ENCODE data around the gene LRRN2. TPM values are rescaled to one million over a fixed set of nuclear protein-coding genes. Genes with fewer than 3 reads are reported as not detected.

Gene LRRN2
- total and polyA plus RNA-seq, 9 of the 15 experiments (the other 6 are each of a cell fraction or from before 2014, with no cell fraction given), result 0.05 TPM; not detected in 8

DNA sequence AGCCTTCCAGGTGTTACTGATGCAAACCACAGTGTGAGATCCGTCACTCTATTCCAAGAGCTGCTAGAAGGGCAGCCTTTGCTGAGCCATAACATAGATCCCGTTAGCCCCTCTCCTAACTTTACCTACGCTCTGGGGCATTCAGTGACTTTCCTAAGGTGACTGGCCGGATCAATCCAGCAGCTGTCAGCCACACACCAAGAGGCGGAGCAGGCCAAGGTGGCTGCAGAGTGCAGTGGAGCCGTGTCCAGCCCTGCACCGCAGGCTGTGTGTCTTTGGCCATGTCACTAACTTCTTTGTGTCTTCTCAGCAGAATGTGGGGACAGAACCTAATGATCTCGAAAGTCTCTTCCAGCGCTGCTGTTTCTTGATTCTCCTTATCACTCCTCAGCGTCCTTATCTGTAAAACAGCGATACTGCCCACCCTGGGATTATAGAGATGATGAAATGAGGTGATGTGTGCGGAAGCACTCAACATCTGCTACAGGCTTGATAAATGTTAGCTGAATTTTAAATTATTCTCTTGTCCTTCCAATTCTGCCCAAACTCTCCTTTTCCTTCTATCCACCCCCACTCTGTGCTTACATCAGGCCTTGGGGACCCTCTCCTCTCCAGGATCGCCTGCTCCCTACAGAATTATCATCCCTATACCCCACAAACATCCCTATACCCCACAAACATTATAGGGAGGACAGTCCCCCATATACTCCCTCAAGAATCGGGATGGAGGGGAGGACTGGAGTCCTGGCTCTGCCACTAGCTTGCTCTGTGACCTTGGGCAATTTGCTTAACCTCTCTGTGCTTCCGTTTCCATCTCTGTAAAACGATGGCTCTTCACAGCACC is 25.8 kb upstream of the LRRN2 start (continued):
- TF ChIP-seq, protein P1, sequence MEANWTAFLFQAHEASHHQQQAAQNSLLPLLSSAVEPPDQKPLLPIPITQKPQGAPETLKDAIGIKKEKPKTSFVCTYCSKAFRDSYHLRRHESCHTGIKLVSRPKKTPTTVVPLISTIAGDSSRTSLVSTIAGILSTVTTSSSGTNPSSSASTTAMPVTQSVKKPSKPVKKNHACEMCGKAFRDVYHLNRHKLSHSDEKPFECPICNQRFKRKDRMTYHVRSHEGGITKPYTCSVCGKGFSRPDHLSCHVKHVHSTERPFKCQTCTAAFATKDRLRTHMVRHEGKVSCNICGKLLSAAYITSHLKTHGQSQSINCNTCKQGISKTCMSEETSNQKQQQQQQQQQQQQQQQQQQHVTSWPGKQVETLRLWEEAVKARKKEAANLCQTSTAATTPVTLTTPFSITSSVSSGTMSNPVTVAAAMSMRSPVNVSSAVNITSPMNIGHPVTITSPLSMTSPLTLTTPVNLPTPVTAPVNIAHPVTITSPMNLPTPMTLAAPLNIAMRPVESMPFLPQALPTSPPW (CRISPR knock-in tag; IDR thresholded peaks at IDR 0.05), result peak; percentile 15; the same call in 1 of the 2 replicates
- no peak; the same call in none of the 2 replicates for TF ChIP-seq TARDBP (IDR thresholded peaks at IDR 0.05)
- TF ChIP-seq POLR2G (IDR thresholded peaks at IDR 0.05; ENCODE audit: low read depth, low read length), result peak; percentile 65
- TF ChIP-seq, protein P2, sequence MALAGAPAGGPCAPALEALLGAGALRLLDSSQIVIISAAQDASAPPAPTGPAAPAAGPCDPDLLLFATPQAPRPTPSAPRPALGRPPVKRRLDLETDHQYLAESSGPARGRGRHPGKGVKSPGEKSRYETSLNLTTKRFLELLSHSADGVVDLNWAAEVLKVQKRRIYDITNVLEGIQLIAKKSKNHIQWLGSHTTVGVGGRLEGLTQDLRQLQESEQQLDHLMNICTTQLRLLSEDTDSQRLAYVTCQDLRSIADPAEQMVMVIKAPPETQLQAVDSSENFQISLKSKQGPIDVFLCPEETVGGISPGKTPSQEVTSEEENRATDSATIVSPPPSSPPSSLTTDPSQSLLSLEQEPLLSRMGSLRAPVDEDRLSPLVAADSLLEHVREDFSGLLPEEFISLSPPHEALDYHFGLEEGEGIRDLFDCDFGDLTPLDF (CRISPR knock-in tag; IDR thresholded peaks at IDR 0.05), result peak; percentile 48; the same call in 1 of the 2 replicates
- TF ChIP-seq, protein P3, sequence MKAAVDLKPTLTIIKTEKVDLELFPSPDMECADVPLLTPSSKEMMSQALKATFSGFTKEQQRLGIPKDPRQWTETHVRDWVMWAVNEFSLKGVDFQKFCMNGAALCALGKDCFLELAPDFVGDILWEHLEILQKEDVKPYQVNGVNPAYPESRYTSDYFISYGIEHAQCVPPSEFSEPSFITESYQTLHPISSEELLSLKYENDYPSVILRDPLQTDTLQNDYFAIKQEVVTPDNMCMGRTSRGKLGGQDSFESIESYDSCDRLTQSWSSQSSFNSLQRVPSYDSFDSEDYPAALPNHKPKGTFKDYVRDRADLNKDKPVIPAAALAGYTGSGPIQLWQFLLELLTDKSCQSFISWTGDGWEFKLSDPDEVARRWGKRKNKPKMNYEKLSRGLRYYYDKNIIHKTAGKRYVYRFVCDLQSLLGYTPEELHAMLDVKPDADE (conservative IDR thresholded peaks at IDR 0.05; ENCODE audit: control insufficient read depth, low read depth, low read length), result no peak
- TF ChIP-seq, protein P4, sequence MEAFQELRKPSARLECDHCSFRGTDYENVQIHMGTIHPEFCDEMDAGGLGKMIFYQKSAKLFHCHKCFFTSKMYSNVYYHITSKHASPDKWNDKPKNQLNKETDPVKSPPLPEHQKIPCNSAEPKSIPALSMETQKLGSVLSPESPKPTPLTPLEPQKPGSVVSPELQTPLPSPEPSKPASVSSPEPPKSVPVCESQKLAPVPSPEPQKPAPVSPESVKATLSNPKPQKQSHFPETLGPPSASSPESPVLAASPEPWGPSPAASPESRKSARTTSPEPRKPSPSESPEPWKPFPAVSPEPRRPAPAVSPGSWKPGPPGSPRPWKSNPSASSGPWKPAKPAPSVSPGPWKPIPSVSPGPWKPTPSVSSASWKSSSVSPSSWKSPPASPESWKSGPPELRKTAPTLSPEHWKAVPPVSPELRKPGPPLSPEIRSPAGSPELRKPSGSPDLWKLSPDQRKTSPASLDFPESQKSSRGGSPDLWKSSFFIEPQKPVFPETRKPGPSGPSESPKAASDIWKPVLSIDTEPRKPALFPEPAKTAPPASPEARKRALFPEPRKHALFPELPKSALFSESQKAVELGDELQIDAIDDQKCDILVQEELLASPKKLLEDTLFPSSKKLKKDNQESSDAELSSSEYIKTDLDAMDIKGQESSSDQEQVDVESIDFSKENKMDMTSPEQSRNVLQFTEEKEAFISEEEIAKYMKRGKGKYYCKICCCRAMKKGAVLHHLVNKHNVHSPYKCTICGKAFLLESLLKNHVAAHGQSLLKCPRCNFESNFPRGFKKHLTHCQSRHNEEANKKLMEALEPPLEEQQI (IDR thresholded peaks at IDR 0.05), result peak; percentile 74; the same call in 1 of the 2 replicates
- TF ChIP-seq SAFB (IDR thresholded peaks at IDR 0.05; ENCODE audit: borderline replicate concordance, low read depth, low read length), result no peak
- 0 out of 2 replicates have a peak, but pooled peaks have one; percentile 60 for TF ChIP-seq ZBTB1 (CRISPR knock-in tag; IDR thresholded peaks at IDR 0.05; ENCODE audit: borderline replicate concordance, low read depth)
- TF ChIP-seq KDM4B (IDR thresholded peaks at IDR 0.05; ENCODE audit: borderline replicate concordance in 2 of 2, low read depth in 1 of 2), result no peak
- peak; percentile 79 for TF ChIP-seq RBFOX2 (IDR thresholded peaks at IDR 0.05; ENCODE audit: low read depth, low read length)
- TF ChIP-seq MTA1 (IDR thresholded peaks at IDR 0.05; ENCODE audit: borderline replicate concordance), result peak; percentile 94
- peak; percentile 89 for TF ChIP-seq EP400 (IDR thresholded peaks at IDR 0.05)
- TF ChIP-seq CREB1 (IDR thresholded peaks at IDR 0.05), result peak; percentile 69
- peak; percentile 46; the same call in 1 of the 2 replicates for TF ChIP-seq CREB1 (CRISPR knock-in tag; IDR thresholded peaks at IDR 0.05)
- no peak for TF ChIP-seq YY1 (IDR thresholded peaks at IDR 0.05; ENCODE audit: borderline replicate concordance in 1 of 3, control insufficient read depth in 1 of 3, extremely low read depth in 1 of 3, insufficient read depth in 3 of 3, insufficient read length in 1 of 3, insufficient replicate concordance in 2 of 3, low read depth in 1 of 3, low read length in 2 of 3)
- TF ChIP-seq MED1 (CRISPR knock-in tag; IDR thresholded peaks at IDR 0.05; ENCODE audit: borderline replicate concordance), result no peak
- TF ChIP-seq, protein P5, sequence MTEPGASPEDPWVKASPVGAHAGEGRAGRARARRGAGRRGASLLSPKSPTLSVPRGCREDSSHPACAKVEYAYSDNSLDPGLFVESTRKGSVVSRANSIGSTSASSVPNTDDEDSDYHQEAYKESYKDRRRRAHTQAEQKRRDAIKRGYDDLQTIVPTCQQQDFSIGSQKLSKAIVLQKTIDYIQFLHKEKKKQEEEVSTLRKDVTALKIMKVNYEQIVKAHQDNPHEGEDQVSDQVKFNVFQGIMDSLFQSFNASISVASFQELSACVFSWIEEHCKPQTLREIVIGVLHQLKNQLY (CRISPR knock-in tag; conservative IDR thresholded peaks at IDR 0.05), result no peak
- TF ChIP-seq KDM5B (IDR thresholded peaks at IDR 0.05; ENCODE audit: insufficient replicate concordance, low read depth, low read length), result no peak

Data from K562 (cell line).